Measurements from ENCODE around the gene DSP. TPM values are rescaled to one million over a fixed set of nuclear protein-coding genes. Genes with fewer than 3 reads are reported as not detected.

The DSP gene
- total and polyA plus RNA-seq, 2 donors = 40.7 to 64.6 TPM

GRCh38 chr6:7590918-7591302 lies 49.4 kb downstream of the DSP start:
- 33% methylated on average over 10 of the region's 10 CpGs for WGBS
- Histone ChIP-seq H3K36me3 (ENCODE audit: control insufficient read depth in 2 of 2, insufficient read depth in 2 of 2, low read length in 1 of 2) (peaks cover 14 to 20% of the 10 kb centered on the region in 2 donors), H3K9me3 (ENCODE audit: control insufficient read depth in 2 of 2, insufficient read depth in 1 of 2, low read length in 1 of 2) (peaks cover 0 to 5% of the 10 kb centered on the region in 2 donors), H3K27ac (ENCODE audit: low read depth in 1 of 2, low read length in 1 of 2) (no peak overlapping the region), H3K27me3 (ENCODE audit: control insufficient read depth in 2 of 2, insufficient read depth in 1 of 2, low read length in 1 of 2) (no peaks in the 10 kb centered on the region), H3K4me1 (ENCODE audit: control insufficient read depth in 2 of 2, insufficient read depth in 2 of 2, low read length in 2 of 2) (peaks cover 5 to 9% of the 10 kb centered on the region in 2 donors), H3K4me3 (ENCODE audit: low read length in 2 of 2) (peak overlapping the region; percentile 85 to 99)
- DNase-seq (ENCODE audit: low read depth in 6 of 9, low spot score in 9 of 9) = peak in 1 of 9 donors; percentile 14

- H3K4me1 ChIP-seq (ENCODE audit: control insufficient read depth in 2 of 2, insufficient read depth in 2 of 2, low read length in 2 of 2) = peaks cover 5 to 9% of the 10 kb centered on the region in 2 donors
- no peaks in the 10 kb centered on the region for H3K27me3 ChIP-seq (ENCODE audit: control insufficient read depth in 2 of 2, insufficient read depth in 1 of 2, low read length in 1 of 2)
- H3K27ac ChIP-seq (ENCODE audit: low read depth in 1 of 2, low read length in 1 of 2) = no peak overlapping the region
- DNase-seq (ENCODE audit: low read depth in 6 of 9, low spot score in 9 of 9) = no peak
- H3K4me3 ChIP-seq (ENCODE audit: low read length in 2 of 2) = no peak overlapping the region
- peaks cover 0 to 5% of the 10 kb centered on the region in 2 donors for H3K9me3 ChIP-seq (ENCODE audit: control insufficient read depth in 2 of 2, insufficient read depth in 1 of 2, low read length in 1 of 2)
- H3K36me3 ChIP-seq (ENCODE audit: control insufficient read depth in 2 of 2, insufficient read depth in 2 of 2, low read length in 1 of 2) = peaks cover 15 to 28% of the 10 kb centered on the region in 2 donors
- WGBS = 98% methylated on average over 5 of the region's 5 CpGs
Observed at GRCh38 chr6:7591770-7592169, 50.3 kb downstream of the DSP start.

- WGBS = 95% methylated on average over 1 of the region's 1 CpG
- Histone ChIP-seq H3K4me3 (ENCODE audit: low read length in 2 of 2) (no peak overlapping the region), H3K36me3 (ENCODE audit: control insufficient read depth in 2 of 2, insufficient read depth in 2 of 2, low read length in 1 of 2) (peaks cover 15 to 40% of the 10 kb centered on the region in 2 donors), H3K27ac (ENCODE audit: low read depth in 1 of 2, low read length in 1 of 2) (no peak overlapping the region), H3K9me3 (ENCODE audit: control insufficient read depth in 2 of 2, insufficient read depth in 1 of 2, low read length in 1 of 2) (peaks cover 0 to 5% of the 10 kb centered on the region in 2 donors), H3K4me1 (ENCODE audit: control insufficient read depth in 2 of 2, insufficient read depth in 2 of 2, low read length in 2 of 2) (peaks cover 5 to 9% of the 10 kb centered on the region in 2 donors), H3K27me3 (ENCODE audit: control insufficient read depth in 2 of 2, insufficient read depth in 1 of 2, low read length in 1 of 2) (no peaks in the 10 kb centered on the region)
- no peak for DNase-seq (ENCODE audit: low read depth in 6 of 9, low spot score in 9 of 9)
Observed at GRCh38 chr6:7593229-7593628, 51.8 kb downstream of the DSP start.

- no peak for DNase-seq (ENCODE audit: low read depth in 6 of 9, low spot score in 9 of 9)
- peaks cover 15 to 44% of the 10 kb centered on the region in 2 donors for H3K36me3 ChIP-seq (ENCODE audit: control insufficient read depth in 2 of 2, insufficient read depth in 2 of 2, low read length in 1 of 2)
- H3K4me3 ChIP-seq (ENCODE audit: low read length in 2 of 2) = no peak overlapping the region
- H3K27me3 ChIP-seq (ENCODE audit: control insufficient read depth in 2 of 2, insufficient read depth in 1 of 2, low read length in 1 of 2) = no peaks in the 10 kb centered on the region
- H3K4me1 ChIP-seq (ENCODE audit: control insufficient read depth in 2 of 2, insufficient read depth in 2 of 2, low read length in 2 of 2) = peaks cover 5 to 9% of the 10 kb centered on the region in 2 donors
- H3K9me3 ChIP-seq (ENCODE audit: control insufficient read depth in 2 of 2, insufficient read depth in 1 of 2, low read length in 1 of 2) = peaks cover 0 to 5% of the 10 kb centered on the region in 2 donors
- no peak overlapping the region for H3K27ac ChIP-seq (ENCODE audit: low read depth in 1 of 2, low read length in 1 of 2)
- 98% methylated on average over 4 of the region's 4 CpGs for WGBS
Observed at GRCh38 chr6:7594579-7595125, 53.2 kb downstream of the DSP start.

- H3K36me3 ChIP-seq (ENCODE audit: control insufficient read depth in 2 of 2, insufficient read depth in 2 of 2, low read length in 1 of 2) = peaks cover 28 to 75% of the 10 kb centered on the region in 2 donors
- no peak for DNase-seq (ENCODE audit: low read depth in 6 of 9, low spot score in 9 of 9)
- H3K9me3 ChIP-seq (ENCODE audit: control insufficient read depth in 2 of 2, insufficient read depth in 1 of 2, low read length in 1 of 2) = no peaks in the 10 kb centered on the region
- no peaks in the 10 kb centered on the region for H3K27me3 ChIP-seq (ENCODE audit: control insufficient read depth in 2 of 2, insufficient read depth in 1 of 2, low read length in 1 of 2)
- 81% methylated on average over 4 of the region's 4 CpGs for WGBS
- no peak overlapping the region for H3K27ac ChIP-seq (ENCODE audit: low read depth in 1 of 2, low read length in 1 of 2)
- no peak overlapping the region for H3K4me3 ChIP-seq (ENCODE audit: low read length in 2 of 2)
- H3K4me1 ChIP-seq (ENCODE audit: control insufficient read depth in 2 of 2, insufficient read depth in 2 of 2, low read length in 2 of 2) = no peaks in the 10 kb centered on the region
Observed at GRCh38 chr6:7604003-7604402, 62.5 kb downstream of the DSP start.

GRCh38 chr6:7604506-7604905 lies 63.0 kb downstream of the DSP start:
- Histone ChIP-seq H3K36me3 (ENCODE audit: control insufficient read depth in 2 of 2, insufficient read depth in 2 of 2, low read length in 1 of 2) (peaks cover 28 to 77% of the 10 kb centered on the region in 2 donors), H3K27me3 (ENCODE audit: control insufficient read depth in 2 of 2, insufficient read depth in 1 of 2, low read length in 1 of 2) (no peaks in the 10 kb centered on the region), H3K9me3 (ENCODE audit: control insufficient read depth in 2 of 2, insufficient read depth in 1 of 2, low read length in 1 of 2) (no peaks in the 10 kb centered on the region), H3K4me3 (ENCODE audit: low read length in 2 of 2) (no peak overlapping the region), H3K27ac (ENCODE audit: low read depth in 1 of 2, low read length in 1 of 2) (no peak overlapping the region), H3K4me1 (ENCODE audit: control insufficient read depth in 2 of 2, insufficient read depth in 2 of 2, low read length in 2 of 2) (no peaks in the 10 kb centered on the region)
- 95% methylated on average over 2 of the region's 2 CpGs for WGBS
- DNase-seq (ENCODE audit: low read depth in 6 of 9, low spot score in 9 of 9) = no peak

- Histone ChIP-seq H3K9me3 (ENCODE audit: control insufficient read depth in 2 of 2, insufficient read depth in 1 of 2, low read length in 1 of 2) (no peaks in the 10 kb centered on the region), H3K4me1 (ENCODE audit: control insufficient read depth in 2 of 2, insufficient read depth in 2 of 2, low read length in 2 of 2) (peaks cover 0 to 4% of the 10 kb centered on the region in 2 donors), H3K36me3 (ENCODE audit: control insufficient read depth in 2 of 2, insufficient read depth in 2 of 2, low read length in 1 of 2) (peaks cover 13 to 21% of the 10 kb centered on the region in 2 donors), H3K4me3 (ENCODE audit: low read length in 2 of 2) (no peak overlapping the region), H3K27me3 (ENCODE audit: control insufficient read depth in 2 of 2, insufficient read depth in 1 of 2, low read length in 1 of 2) (no peaks in the 10 kb centered on the region), H3K27ac (ENCODE audit: low read depth in 1 of 2, low read length in 1 of 2) (no peak overlapping the region)
- WGBS = 46% methylated on average over 7 of the region's 7 CpGs
- DNase-seq (ENCODE audit: low read depth in 6 of 9, low spot score in 9 of 9) = peak; percentile 16 to 75 (median 48)
Observed at GRCh38 chr6:7615611-7616383, 74.3 kb downstream of the DSP start.

- Histone ChIP-seq H3K27ac (ENCODE audit: low read depth in 1 of 2, low read length in 1 of 2) (no peak overlapping the region), H3K4me1 (ENCODE audit: control insufficient read depth in 2 of 2, insufficient read depth in 2 of 2, low read length in 2 of 2) (peaks cover 0 to 4% of the 10 kb centered on the region in 2 donors), H3K36me3 (ENCODE audit: control insufficient read depth in 2 of 2, insufficient read depth in 2 of 2, low read length in 1 of 2) (peaks cover 3 to 7% of the 10 kb centered on the region in 2 donors), H3K4me3 (ENCODE audit: low read length in 2 of 2) (no peak overlapping the region), H3K9me3 (ENCODE audit: control insufficient read depth in 2 of 2, insufficient read depth in 1 of 2, low read length in 1 of 2) (no peaks in the 10 kb centered on the region), H3K27me3 (ENCODE audit: control insufficient read depth in 2 of 2, insufficient read depth in 1 of 2, low read length in 1 of 2) (no peaks in the 10 kb centered on the region)
- peak in 1 of 9 donors; percentile 15 for DNase-seq (ENCODE audit: low read depth in 6 of 9, low spot score in 9 of 9)
- WGBS = 40% methylated on average over 12 of the region's 12 CpGs
Observed at GRCh38 chr6:7617801-7618764, 76.6 kb downstream of the DSP start.

Data from thymus (tissue), 11 donors.